GM19193 (cell line): Measurements from ENCODE around the gene ROBO1.

ENCODE experiments used
- POLR2A ChIP-seq: IDR thresholded peaks from 4 replicates; pipeline ENCODE4 v1.6.1; 2011; ENCODE audit not compliant: insufficient read depth, insufficient read length; ENCODE audit errors: extremely low read depth

ROBO1 gene

DNA sequence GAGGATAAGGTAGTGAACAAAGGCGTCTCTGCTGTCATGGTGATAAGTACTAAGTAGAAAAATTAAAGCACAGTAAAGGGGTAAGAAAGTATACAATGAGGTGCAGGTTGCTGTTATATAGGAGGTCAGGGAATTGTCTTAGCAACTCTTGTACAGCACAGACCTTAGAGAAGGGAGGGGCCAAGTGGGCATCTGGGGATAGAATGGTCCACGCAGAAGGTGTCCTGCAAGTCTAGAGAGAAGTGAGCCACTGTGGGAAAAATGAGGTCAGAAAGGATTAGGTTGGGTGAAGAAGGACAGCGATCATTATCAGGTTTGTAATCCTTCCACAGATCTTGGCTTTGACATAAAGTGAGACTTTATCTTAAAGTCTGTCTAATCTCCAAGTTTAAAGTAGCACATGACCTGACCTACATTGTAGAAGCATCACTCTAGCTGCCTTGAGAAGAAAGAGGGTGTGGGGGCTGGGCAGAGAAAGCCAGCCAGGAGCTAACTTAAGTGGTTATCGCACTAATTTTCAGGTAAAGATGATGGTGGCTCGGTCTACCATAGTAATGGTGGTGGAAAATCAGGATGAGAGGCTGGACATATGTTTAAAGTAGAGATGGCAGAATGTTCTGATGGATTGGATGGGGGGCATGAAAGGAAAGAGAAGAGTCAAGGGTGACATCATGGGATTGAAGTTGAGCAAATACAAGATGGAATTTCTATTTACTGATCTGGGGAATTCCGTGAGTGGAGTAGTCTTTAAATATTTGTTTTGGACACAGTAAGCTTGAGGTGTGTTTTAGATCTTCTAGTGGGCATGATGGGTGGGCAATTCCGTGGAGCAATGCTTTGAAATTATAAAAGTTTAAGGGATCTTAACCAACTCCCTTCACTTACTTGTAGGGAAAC is 919.2 kb downstream of the ROBO1 start:
- no peak for TF ChIP-seq POLR2A

DNA sequence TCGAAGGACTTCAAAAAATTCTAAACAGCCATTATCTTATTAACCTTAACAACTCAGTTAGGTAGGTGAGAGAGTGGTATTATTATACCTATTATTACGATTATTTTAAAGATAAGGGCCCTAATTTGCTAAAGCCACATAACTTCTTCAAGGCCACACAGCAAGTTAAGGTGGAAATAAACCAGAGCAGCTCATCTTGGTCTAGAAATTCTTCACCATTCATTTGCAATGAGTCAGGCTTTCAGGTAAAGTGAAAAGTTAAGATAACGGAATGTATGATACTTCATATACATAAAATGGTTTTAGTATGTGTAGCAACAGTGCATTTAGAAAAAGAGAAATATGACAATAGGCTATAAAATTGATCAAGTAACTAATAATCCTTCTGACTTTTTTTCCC is 920.2 kb downstream of the ROBO1 start:
- TF ChIP-seq POLR2A: no peak

DNA sequence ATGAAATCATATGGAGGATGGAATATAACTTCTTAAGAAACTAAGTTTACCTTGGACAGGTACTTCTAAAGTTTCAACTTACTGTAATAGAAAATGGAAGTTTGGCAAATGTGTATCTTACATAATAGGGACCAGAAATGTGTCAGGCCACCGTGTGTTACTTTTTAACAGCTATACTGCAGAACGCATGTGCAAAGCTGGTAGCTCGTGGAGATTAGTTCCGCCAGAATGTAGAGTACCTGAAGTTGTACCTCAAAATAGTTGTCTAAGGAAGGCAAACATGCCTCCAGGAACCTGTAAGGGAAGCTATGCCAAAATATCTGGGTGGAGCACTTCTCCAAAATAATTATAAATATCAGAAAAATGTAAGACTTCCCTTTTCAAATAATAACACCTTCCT is 920.6 kb downstream of the ROBO1 start:
- no peak for TF ChIP-seq POLR2A

DNA sequence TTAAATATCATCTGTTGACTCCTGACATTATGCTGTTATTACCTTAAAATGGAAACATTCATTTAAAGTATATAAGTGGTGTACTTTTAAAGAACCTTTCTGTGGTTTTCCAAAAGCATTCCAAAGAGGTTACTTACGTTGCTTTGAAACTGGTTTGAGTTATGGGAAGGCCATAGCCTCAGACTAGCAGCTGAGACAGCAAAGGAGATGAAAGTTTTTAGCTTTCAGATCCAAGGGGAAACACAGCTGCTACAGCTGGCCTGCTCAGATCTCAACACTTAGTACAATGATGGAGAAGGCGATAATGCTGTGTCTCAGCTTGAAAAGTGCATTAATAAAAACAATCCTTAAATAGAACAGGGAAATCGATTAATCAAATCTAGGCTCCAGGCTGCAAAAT is 921.1 kb downstream of the ROBO1 start:
- no peak for TF ChIP-seq POLR2A

DNA sequence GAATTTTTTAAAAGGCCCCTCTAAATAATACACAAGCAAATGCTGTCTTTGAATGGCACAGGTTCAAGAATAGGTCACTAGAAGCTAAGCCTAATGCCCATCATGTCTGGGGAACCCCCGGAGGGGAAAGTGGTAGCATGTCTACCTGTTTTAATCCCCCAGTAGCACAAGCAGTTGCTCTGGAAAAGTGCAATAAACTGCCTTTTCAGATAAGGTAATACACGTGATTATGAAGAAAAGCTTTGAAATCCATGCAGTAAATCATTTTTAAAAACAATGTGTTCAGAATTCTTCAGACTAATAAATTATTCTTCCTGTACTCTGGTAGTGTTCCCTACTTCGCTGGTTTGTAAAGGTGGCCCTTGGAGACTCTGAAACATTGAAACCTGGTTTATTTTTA is 922.2 kb downstream of the ROBO1 start:
- no peak for TF ChIP-seq POLR2A

DNA sequence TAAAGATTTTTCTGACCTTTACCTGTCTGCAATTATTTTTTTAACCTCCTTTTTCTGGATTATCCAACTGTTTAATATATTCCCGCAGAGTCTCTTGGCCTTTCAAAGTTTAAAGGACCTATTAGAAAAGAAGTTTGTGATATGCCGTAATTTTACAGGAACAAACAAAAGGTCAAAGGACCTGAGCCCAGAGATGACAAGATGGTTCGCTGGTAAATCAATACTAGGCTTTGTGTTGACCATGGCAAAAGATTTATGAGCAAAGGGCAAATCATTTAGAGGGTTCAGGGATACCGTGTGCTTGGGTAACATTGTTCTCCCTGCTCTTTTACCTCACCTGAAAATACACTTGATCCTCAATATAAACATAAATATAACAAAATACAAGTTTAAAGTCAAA is 923.5 kb downstream of the ROBO1 start:
- TF ChIP-seq POLR2A: no peak

DNA sequence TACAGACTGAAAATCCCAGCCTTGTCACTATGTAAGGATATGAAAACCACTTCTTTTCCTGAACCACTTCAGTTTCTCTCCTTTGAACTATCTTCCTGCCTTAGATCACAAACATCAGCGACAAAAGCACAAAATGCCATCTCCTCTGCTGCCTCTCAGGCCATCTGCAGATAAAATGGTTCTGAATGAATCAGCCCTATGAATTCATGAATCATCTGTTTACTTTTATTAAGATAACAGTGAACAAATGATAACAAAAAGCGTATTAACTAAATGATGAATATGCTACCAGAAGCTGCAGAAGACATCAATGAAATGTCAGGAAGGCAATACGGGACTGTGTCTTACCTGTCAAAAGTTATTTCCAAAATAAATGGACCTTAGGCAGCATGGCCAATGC is 928.1 kb downstream of the ROBO1 start:
- no peak for TF ChIP-seq POLR2A

DNA sequence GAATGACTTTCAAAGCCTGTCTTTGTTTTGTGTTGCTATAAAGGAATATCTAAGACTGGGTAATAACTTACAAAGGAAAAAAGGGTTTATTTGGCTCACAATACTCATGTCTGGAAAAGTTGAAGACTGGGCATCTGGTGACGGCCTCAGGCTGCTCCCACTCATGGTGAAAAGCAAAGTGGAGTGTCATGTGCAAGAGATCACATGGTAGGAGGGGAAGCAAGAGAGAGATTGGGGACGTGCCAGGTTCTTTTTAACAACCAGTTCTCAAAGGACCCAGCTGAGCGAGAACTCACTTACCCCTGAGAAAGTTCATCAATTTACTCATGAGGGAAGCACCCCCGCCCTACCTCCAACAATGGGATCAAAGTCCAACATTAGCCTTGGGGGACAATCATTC is 929.4 kb downstream of the ROBO1 start:
- no peak for TF ChIP-seq POLR2A

DNA sequence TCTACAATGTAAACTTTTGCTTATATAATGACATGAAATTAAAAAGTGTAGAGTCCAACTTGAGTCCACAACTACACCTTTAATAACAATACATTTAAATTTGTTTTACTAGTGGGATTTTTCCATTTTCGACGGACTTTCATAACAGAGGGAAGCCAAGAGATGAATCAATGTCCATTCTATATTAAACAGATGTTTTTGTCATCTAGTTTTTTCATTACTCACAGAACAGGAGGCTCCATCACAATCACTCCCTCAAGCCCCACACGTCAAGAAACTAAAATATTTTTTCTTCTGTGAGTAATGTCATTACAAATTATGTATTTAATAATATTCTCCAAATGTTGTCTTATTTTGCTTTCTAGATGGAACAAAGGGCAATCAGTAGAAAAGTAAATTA is 932.9 kb downstream of the ROBO1 start:
- no peak for TF ChIP-seq POLR2A

DNA sequence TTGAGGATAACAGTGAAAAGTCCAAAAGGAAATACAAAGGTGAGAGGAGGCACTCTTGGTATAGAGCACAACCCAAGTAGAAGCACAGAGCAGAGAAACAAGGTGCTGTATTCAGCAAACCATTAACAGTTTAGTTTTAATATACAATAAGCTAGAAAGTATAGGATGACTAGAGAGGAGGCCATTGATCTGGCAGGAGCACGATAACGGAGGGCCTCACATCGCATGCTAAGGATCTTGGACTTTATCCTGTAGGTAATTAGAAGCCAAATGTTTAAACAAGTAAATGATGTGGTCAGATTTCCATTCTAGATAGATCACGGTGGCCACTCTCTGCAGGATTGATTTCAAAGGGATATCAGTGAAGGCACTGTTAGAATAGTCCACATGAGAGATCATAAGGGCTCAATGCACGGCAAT is 935.0 kb downstream of the ROBO1 start:
- TF ChIP-seq POLR2A: no peak

DNA sequence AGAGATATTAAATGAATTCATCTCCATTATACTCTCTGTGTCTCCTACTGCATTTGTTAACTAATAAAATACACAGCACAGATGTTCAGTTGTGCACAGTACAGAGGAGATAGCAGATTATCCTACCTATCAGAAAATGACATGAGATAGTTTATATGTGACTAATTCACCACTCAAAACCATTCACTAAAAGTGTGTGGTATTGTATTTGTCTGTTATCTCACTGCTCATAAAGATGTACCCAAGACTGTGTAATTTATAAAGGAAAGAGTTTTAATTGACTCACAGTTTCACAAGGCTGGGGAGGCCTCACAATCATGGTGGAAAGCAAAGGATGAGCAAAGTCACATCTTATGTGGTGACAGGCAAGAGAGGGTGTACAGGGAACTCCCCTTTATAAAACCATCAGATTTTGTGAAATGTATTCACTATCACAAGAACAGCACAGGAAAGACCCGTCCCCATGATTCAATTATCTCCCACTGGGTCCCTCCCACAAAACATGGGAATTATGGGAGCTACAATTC is 936.3 kb downstream of the ROBO1 start:
- no peak for TF ChIP-seq POLR2A

DNA sequence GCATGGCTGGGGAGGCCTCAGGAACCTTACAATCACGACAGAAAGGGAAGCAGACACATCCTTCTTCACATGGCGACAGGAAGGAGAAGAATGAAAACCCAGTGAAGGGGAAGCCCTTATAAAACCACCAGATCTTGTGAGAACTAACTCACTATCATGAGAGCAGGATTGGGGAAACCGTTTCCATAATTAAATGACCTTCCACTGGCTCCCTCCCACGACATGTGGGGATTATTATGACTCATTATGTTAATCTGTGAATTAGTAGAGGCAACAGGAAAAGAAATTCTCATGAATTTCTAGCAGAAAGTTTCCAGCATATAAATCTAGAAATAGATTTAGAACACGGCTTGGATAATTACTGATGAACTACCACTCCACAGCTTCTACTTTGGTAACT is 937.3 kb downstream of the ROBO1 start:
- no peak for TF ChIP-seq POLR2A

DNA sequence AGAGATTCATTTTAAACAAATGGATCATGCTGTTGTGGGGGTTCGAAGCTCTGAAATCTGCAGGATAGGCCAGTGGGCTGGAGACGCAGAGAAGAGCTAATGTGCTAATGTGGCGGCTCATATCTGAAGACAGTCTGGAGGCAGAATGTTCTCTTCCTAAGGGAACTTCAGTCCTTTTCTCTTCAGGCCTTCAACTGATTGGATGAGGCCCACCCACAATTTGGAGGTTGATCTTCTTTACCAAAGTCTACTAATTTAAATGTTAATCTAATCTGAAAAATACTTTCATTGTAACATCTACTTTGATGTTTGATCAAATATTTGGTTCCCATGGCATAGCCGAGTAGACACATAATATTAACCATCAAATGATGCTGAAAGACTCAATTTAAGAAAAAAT is 940.2 kb downstream of the ROBO1 start:
- TF ChIP-seq POLR2A: no peak

DNA sequence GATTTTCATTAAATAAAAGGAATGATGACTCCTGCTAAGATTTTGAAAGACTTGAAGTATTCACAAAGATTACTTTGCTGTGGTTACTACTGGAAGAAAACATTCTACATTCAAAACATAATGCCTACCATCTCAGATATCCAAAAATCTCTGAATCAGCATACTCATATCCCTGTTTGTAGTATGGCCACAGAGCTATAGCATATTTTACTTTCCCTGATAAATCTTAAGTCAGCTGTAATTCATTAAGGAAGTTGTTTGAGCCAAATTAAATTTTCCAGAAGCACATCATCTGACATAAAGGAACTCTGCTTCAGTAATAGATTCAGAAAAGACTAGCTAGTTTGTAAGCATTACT is 942.0 kb downstream of the ROBO1 start:
- TF ChIP-seq POLR2A: no peak

DNA sequence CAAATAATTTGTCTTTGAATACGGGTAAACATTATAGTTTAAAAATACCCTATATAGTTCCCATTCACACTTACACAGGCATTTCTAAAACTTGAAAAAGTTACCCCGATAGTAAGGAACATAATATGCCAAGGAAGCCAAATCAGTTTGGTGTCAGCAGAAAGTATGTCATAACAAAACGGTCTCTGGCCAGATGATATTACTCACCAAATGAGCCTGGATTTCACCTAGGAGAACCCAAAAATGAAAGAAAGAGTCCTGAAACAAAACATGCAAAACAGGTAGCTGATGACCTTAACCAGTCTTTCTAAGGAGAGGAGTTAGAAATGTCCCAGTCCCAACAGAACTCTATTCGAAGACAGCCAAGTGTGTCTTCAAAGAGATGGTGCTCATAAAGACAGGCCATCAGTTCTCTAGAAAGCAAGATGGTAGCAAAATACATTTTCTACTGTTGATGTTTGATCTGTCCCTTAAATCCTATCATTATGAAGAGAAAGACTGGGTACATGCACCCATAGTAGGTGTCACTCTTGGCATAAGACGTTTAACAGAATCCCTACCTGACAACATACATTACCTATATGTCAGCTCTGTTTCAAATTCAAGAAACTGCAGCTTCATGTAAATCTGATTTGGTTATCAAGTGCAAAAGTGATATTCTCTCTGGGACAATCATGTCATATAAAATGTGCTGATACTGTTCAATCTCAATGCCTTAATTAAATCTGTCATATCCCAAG is 942.5 kb downstream of the ROBO1 start:
- TF ChIP-seq POLR2A: no peak

DNA sequence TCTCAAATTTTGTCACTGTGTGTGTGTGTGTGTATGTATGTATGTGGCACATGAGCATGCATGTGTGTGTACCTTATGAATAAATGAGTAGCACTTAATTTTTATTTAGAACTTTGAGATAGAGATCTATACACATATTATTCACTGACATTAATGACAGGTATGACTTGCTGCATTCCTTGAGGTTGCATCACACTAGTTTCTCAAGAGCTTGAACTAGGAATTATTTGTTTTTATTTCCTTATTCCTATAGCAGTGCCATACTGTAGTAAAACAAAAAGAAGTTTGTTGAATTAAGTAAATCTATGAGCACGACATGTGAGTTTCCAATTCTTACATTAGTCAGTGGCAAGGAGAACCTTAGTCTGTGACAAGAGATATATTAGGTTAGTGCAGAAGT is 943.9 kb downstream of the ROBO1 start:
- no peak for TF ChIP-seq POLR2A
